ENCODE results near the gene AMACR. TPM values are rescaled to one million over a fixed set of nuclear protein-coding genes. Genes with fewer than 3 reads are reported as not detected.

Gene AMACR
- total RNA-seq, 4 donors from 2014 or later: 13.7 to 24.9 (median 15.4) TPM

DNA sequence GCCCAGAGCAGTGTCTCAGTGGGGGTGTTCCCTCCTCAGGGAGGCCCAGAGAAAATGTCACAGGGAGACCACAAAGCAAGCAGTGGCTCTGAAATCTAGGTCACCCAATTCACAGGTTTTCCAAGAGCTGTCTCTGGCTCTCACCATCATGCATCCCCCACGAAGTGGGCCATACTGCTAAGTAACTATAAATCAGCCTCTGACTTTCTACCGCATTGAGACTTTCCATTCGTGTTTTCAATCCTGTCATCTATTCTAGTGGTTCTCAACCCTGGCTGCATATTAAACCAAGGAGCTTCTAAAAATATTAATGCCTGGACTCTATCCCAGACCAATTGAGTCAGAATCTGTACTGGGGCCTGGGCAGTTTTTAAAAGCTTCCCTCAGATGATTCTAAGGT lies 37.2 kb upstream of the AMACR start:
- H3K4me3 ChIP-seq (ENCODE audit: low read depth, poor library complexity, severe bottlenecking): no peak overlapping the region
- no peak for DNase-seq (ENCODE audit: low spot score in 2 of 2)
- intact Hi-C loops (cut with DNase I; ENCODE audit: low total_unique reads): no loop called here
- 63 to 76% methylated on average over 3 of the region's 3 CpGs for WGBS, 2 donors
- no peak for TF ChIP-seq CTCF (IDR thresholded peaks at IDR 0.05)
- no peak for TF ChIP-seq POLR2A (IDR thresholded peaks at IDR 0.05)

- 46 to 59% methylated on average over 10 of the region's 10 CpGs for WGBS, 2 donors
Observed at GRCh38 chr5:34043099-34043876, 35.4 kb upstream of the AMACR start, which contains the start of gene C1QTNF3. Gene C1QTNF3 (minus strand): TSS chr5:34043213. CDS start chr5:34043125, 88 bp downstream.

DNA sequence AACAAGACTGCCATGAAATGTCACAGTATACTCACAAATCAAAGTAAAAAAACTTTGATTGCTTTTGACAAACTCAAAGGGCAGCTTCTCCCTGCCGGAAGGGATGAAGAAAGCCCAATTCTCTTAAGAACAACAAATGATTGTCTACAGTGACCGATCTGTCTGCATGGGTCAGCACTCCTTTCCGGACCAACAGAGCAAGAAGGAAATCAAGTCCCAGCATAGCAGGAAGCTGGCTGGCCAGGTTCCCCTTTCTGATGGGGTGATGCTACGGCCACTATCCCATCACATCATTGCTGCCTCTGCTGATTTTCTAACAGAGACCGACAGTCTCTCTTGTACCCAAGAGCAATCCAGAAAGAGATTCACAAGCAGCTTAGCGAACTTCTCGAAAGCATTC lies 34.5 kb upstream of the AMACR start:
- DNase-seq (ENCODE audit: low spot score in 2 of 2): peak in 1 of 2 donors; percentile 31
- intact Hi-C loops (cut with DNase I; ENCODE audit: low total_unique reads): no loop called here
- no peak overlapping the region for H3K4me3 ChIP-seq (ENCODE audit: low read depth, poor library complexity, severe bottlenecking)
- 61 to 64% methylated on average over 7 of the region's 7 CpGs for WGBS, 2 donors
- TF ChIP-seq POLR2A (IDR thresholded peaks at IDR 0.05) (no peak), CTCF (IDR thresholded peaks at IDR 0.05) (no peak)

More at GRCh38 chr5:34043099-34043876, 35.4 kb upstream of the AMACR start, which contains the start of gene C1QTNF3:
- no peak for TF ChIP-seq CTCF (IDR thresholded peaks at IDR 0.05)
- no peak for TF ChIP-seq POLR2A (IDR thresholded peaks at IDR 0.05)
- no peak within 1 kb of the TSS for H3K4me3 ChIP-seq (ENCODE audit: low read depth, poor library complexity, severe bottlenecking)
- intact Hi-C loops (cut with DNase I; ENCODE audit: low total_unique reads): no loop called here
- no peak for DNase-seq (ENCODE audit: low spot score in 2 of 2)

DNA sequence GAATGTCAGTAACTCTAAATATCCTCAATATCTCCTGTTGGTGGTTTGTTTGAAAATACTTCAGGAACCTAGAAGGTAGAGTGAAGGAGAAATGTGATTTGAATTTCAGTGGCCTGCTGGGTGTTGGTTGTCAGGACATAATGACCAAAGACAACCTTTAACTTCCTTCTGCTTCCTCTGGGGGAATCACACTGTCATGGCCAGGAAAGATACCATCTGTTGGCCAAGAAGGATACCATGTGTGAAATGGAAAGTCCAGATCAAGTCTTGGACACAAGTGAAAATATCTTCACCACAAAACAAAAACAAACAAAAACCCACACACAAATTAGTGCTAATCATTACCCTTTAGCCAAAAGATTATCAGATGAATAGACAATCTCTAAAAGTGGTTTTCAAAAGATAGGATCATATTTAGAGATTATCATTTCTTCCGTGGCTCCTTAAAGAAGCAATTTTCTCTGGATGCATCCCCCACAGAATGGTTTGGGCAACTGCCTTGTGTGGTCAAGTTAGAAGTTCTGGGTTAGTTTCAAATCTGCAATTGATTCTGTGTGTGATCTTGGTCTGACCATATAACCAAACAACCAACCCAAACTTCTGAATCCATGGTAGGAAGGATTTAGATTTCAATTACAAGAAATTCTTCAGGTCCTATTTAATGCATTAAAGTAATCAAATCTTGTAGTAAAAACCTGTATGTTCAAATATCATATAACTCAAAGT lies 33.6 kb upstream of the AMACR start:
- DNase-seq (ENCODE audit: low spot score in 2 of 2): no peak
- no peak for TF ChIP-seq POLR2A (IDR thresholded peaks at IDR 0.05)
- no peak for TF ChIP-seq CTCF (IDR thresholded peaks at IDR 0.05)
- 68 to 74% methylated on average over 1 of the region's 1 CpG for WGBS, 2 donors
- intact Hi-C loops (cut with DNase I; ENCODE audit: low total_unique reads): no loop called here
- no peak overlapping the region for H3K4me3 ChIP-seq (ENCODE audit: low read depth, poor library complexity, severe bottlenecking)

- intact Hi-C loops (cut with DNase I; ENCODE audit: low total_unique reads): no loop called here
- TF ChIP-seq CTCF (IDR thresholded peaks at IDR 0.05) (no peak), POLR2A (IDR thresholded peaks at IDR 0.05) (no peak)
- WGBS, 2 donors: 77% methylated on average over 3 of the region's 3 CpGs
- no peak for DNase-seq (ENCODE audit: low spot score in 2 of 2)
- no peak overlapping the region for H3K4me3 ChIP-seq (ENCODE audit: low read depth, poor library complexity, severe bottlenecking)
Observed at GRCh38 chr5:34040472-34040871, 32.6 kb upstream of the AMACR start.
